ENCODE measurements around the gene LRP2BP. TPM values are rescaled to one million over a fixed set of nuclear protein-coding genes. Genes with fewer than 3 reads are reported as not detected.

The LRP2BP gene
- total RNA-seq, 2 experiments from 2014 or later = 0.60 to 1.4 TPM

GRCh38 chr4:185441479-185441878 lies 45.8 kb upstream of the LRP2BP start:
- no peaks in the 10 kb centered on the region for H3K4me1 ChIP-seq (ENCODE audit: insufficient read depth, low read length, poor library complexity, severe bottlenecking)
- no peaks in the 10 kb centered on the region for H3K9me2 ChIP-seq (ENCODE audit: insufficient read depth, low read length)
- TF ChIP-seq CTCF (conservative IDR thresholded peaks at IDR 0.05; ENCODE audit: low read length) (no peak), EZH2phosphoT487 (IDR thresholded peaks at IDR 0.05; ENCODE audit: borderline replicate concordance, low read depth, low read length) (no peak)
- H2AFZ ChIP-seq (ENCODE audit: low read length) = no peak overlapping the region
- intact Hi-C loops (cut with micrococcal nuclease; ENCODE audit: unreplicated experiment) = no loop called here
- H3K36me3 ChIP-seq (ENCODE audit: insufficient read depth, low read length) = no peaks in the 10 kb centered on the region
- CTCF ChIA-PET (ENCODE audit: unreplicated experiment) = no interaction called here
- no peak for DNase-seq (ENCODE audit: low spot score)
- no peak overlapping the region for H3K4me3 ChIP-seq (ENCODE audit: low read depth, low read length, poor library complexity, severe bottlenecking)
- no peaks in the 10 kb centered on the region for H3K9me3 ChIP-seq (ENCODE audit: low read length)
- no peaks in the 10 kb centered on the region for H4K20me1 ChIP-seq (ENCODE audit: insufficient read depth, low read length)
- no peak overlapping the region for H3K27ac ChIP-seq (ENCODE audit: low read depth, low read length, poor library complexity, severe bottlenecking)
- BruUV-seq (replicated peaks) = no TSS peak
- POLR2A ChIA-PET = interaction anchor here (0.6 to 1.3 kb wide), 3 partner anchors 11 to 16 kb away, joined by 3 to 4 read pairs (median 3); no protein-coding TSS in a partner anchor
- H3K79me2 ChIP-seq (ENCODE audit: insufficient read depth, low read depth, low read length) = no peaks in the 10 kb centered on the region
- no peak overlapping the region for H3K4me2 ChIP-seq (ENCODE audit: low read length)

- H3K36me3 ChIP-seq (ENCODE audit: insufficient read depth, low read length) = no peaks in the 10 kb centered on the region
- no peaks in the 10 kb centered on the region for H3K9me2 ChIP-seq (ENCODE audit: insufficient read depth, low read length)
- intact Hi-C loops (cut with micrococcal nuclease; ENCODE audit: unreplicated experiment) = no loop called here
- no peaks in the 10 kb centered on the region for H3K4me1 ChIP-seq (ENCODE audit: insufficient read depth, low read length, poor library complexity, severe bottlenecking)
- H3K4me2 ChIP-seq (ENCODE audit: low read length) = no peak overlapping the region
- TF ChIP-seq CTCF (conservative IDR thresholded peaks at IDR 0.05; ENCODE audit: low read length) (no peak), EZH2phosphoT487 (IDR thresholded peaks at IDR 0.05; ENCODE audit: borderline replicate concordance, low read depth, low read length) (no peak)
- no peaks in the 10 kb centered on the region for H3K9me3 ChIP-seq (ENCODE audit: low read length)
- no TSS peak for BruUV-seq (replicated peaks)
- DNase-seq (ENCODE audit: low spot score) = no peak
- H3K27ac ChIP-seq (ENCODE audit: low read depth, low read length, poor library complexity, severe bottlenecking) = no peak overlapping the region
- CTCF ChIA-PET (ENCODE audit: unreplicated experiment) = no interaction called here
- no peak overlapping the region for H3K4me3 ChIP-seq (ENCODE audit: low read depth, low read length, poor library complexity, severe bottlenecking)
- H3K79me2 ChIP-seq (ENCODE audit: insufficient read depth, low read depth, low read length) = no peaks in the 10 kb centered on the region
- no peaks in the 10 kb centered on the region for H4K20me1 ChIP-seq (ENCODE audit: insufficient read depth, low read length)
- POLR2A ChIA-PET = interaction anchor here (0.6 to 1.7 kb wide), 3 partner anchors 11 to 15 kb away, joined by 3 to 5 read pairs (median 5); partner anchors contain the start of gene UFSP2
- H2AFZ ChIP-seq (ENCODE audit: low read length) = no peak overlapping the region
Measured at GRCh38 chr4:185437809-185438208, 42.1 kb upstream of the LRP2BP start.

GRCh38 chr4:185435466-185435865 lies 39.7 kb upstream of the LRP2BP start:
- no peaks in the 10 kb centered on the region for H3K9me3 ChIP-seq (ENCODE audit: low read length)
- H4K20me1 ChIP-seq (ENCODE audit: insufficient read depth, low read length) = no peaks in the 10 kb centered on the region
- no peaks in the 10 kb centered on the region for H3K36me3 ChIP-seq (ENCODE audit: insufficient read depth, low read length)
- no peak overlapping the region for H2AFZ ChIP-seq (ENCODE audit: low read length)
- CTCF ChIA-PET (ENCODE audit: unreplicated experiment) = no interaction called here
- no TSS peak for BruUV-seq (replicated peaks)
- H3K4me3 ChIP-seq (ENCODE audit: low read depth, low read length, poor library complexity, severe bottlenecking) = no peak overlapping the region
- DNase-seq (ENCODE audit: low spot score) = no peak
- no peak for TF ChIP-seq CTCF (conservative IDR thresholded peaks at IDR 0.05; ENCODE audit: low read length)
- TF ChIP-seq EZH2phosphoT487 (IDR thresholded peaks at IDR 0.05; ENCODE audit: borderline replicate concordance, low read depth, low read length) = no peak
- no peaks in the 10 kb centered on the region for H3K79me2 ChIP-seq (ENCODE audit: insufficient read depth, low read depth, low read length)
- H3K9me2 ChIP-seq (ENCODE audit: insufficient read depth, low read length) = no peaks in the 10 kb centered on the region
- H3K4me2 ChIP-seq (ENCODE audit: low read length) = no peak overlapping the region
- no peak overlapping the region for H3K27ac ChIP-seq (ENCODE audit: low read depth, low read length, poor library complexity, severe bottlenecking)
- intact Hi-C loops (cut with micrococcal nuclease; ENCODE audit: unreplicated experiment) = no loop called here
- H3K4me1 ChIP-seq (ENCODE audit: insufficient read depth, low read length, poor library complexity, severe bottlenecking) = no peaks in the 10 kb centered on the region
- POLR2A ChIA-PET = interaction anchor here (1.1 kb wide), 1 partner anchor 11 kb away, joined by 3 read pairs; no protein-coding TSS in a partner anchor

Data from OCI-LY7 (cell line).